HUES48 (cell line): Measurements from ENCODE around the gene OGDH.

Experiments
- H3K27ac ChIP-seq: one replicate; pipeline ENCODE4 v1.7.0; 2013; ENCODE audit warnings: low read depth, low read length, inconsistent platforms
- H3K27me3 ChIP-seq: 2 replicates; pipeline ENCODE4 v1.6.1; 2013; ENCODE audit warnings: mild to moderate bottlenecking, low read length; ENCODE audit not compliant: control insufficient read depth, insufficient read depth
- H3K36me3 ChIP-seq: 2 replicates; pipeline ENCODE4 v1.6.1; 2013; ENCODE audit warnings: low read length; ENCODE audit not compliant: control insufficient read depth, insufficient read depth
- H3K4me1 ChIP-seq: 2 replicates; pipeline ENCODE4 v1.6.1; 2013; ENCODE audit warnings: mild to moderate bottlenecking, low read length; ENCODE audit not compliant: control insufficient read depth, insufficient read depth
- H3K4me3 ChIP-seq: 2 replicates; pipeline ENCODE4 v1.5.1; 2013; ENCODE audit warnings: mild to moderate bottlenecking, low read depth, low read length
- H3K9ac ChIP-seq: 2 replicates; pipeline ENCODE4 v1.6.1; 2013; ENCODE audit warnings: mild to moderate bottlenecking, low read depth, low read length, moderate library complexity
- H3K9me3 ChIP-seq: 2 replicates; pipeline ENCODE4 v1.6.1; 2013; ENCODE audit warnings: low read length; ENCODE audit not compliant: control insufficient read depth, insufficient read depth

OGDH gene

GRCh38 chr7:44658979-44659378 is 52.6 kb downstream of the OGDH start:
- Histone ChIP-seq H3K4me1 (no peaks in the 10 kb centered on the region), H3K27ac (no peak overlapping the region), H3K27me3 (no peaks in the 10 kb centered on the region), H3K4me3 (no peak overlapping the region), H3K9ac (no peak overlapping the region), H3K9me3 (0 out of 2 replicates have a peak, but pooled peaks cover 11% of the 10 kb centered on the region), H3K36me3 (peaks cover 26% of the 10 kb centered on the region)

DNA sequence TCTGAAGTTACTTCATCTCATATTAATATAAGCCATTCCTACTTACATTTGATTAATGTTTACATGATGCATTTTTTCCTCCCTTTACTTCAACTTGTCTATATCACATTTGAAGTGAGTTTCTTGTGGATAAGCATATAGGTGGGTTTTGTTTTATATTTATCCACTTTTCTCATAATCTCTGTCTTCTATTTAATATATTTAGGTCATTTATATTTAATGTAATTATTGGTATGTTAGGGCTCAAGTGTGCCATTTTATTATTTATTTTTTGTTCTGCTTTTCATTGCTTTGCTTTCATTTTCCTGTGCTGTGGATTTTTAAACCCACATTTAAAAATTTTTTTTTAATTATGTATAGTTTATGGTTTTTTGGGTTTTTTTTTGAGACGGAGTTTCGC is 54.8 kb downstream of the OGDH start:
- 0 out of 2 replicates have a peak, but pooled peaks cover 11% of the 10 kb centered on the region for H3K9me3 ChIP-seq
- no peaks in the 10 kb centered on the region for H3K4me1 ChIP-seq
- H3K27ac ChIP-seq = no peak overlapping the region
- peaks cover 15% of the 10 kb centered on the region for H3K36me3 ChIP-seq
- no peak overlapping the region for H3K9ac ChIP-seq
- no peaks in the 10 kb centered on the region for H3K27me3 ChIP-seq
- H3K4me3 ChIP-seq = no peak overlapping the region

DNA sequence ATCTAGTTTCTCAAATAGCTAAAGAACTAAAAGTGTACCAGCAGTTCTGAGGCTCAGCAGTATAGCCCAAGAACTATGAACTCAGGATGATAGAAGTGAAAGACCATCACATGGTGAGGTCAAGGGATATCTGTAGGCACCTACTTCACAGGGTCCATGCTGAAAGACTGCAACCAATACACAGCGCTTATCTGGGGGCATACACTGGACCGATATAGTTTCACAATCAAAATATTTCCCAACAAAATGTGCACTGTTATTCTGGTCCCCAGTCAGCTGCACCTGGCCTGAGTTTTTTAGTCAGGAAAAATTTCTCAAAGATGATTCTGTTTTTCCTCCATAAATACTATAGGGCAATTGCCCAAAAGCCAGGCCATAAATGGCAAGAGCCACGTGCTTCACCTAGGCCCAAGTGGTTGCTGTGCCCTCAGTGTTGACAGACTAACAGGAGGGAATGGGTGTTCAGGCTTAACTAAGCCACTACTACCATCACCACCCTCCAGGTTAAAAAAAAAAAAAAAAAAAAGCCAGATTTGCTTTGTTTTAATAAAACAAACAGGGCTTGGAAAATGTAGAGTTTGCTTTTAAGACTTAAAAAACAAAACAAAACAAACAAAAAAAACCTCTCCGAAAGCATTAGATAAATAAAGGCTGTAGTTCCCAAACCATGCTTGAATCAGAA is 58.5 kb downstream of the OGDH start:
- Histone ChIP-seq H3K27me3 (no peaks in the 10 kb centered on the region), H3K27ac (no peak overlapping the region), H3K4me3 (no peak overlapping the region), H3K9ac (no peak overlapping the region), H3K9me3 (0 out of 2 replicates have a peak, but pooled peaks cover 6% of the 10 kb centered on the region), H3K36me3 (peaks cover 28% of the 10 kb centered on the region), H3K4me1 (no peaks in the 10 kb centered on the region)

DNA sequence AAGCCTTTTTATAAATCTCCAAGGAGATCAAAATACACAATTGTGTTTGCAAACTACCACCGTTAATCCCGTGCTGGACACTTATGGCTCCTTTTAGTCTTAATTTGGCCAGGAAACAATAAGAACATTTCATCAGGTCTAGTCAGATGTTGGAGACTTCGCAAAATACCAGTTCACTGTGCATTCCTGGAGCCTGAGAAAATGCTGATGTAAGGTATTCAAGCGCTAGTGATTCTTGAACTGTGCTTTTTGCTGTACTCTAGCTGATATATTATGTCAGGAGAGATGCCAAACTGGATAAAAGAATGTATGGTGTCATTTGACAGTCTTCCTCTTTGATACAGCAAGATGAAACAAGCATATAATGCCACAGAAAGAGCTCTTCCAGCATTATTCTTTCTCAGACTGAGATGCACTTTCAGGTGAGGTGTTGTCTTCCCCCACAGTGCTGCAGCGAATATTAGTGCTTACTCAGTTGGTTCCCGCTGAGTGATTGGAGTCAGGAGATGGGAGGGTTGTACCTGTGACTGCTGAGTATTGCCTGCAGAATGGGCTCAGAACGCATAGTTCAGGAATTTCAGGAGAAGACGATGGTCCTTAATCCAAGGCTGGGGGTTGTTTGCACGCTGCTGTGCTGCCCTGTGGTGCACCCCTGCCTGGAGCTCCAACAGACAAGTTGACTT is 59.2 kb downstream of the OGDH start:
- no peak overlapping the region for H3K27ac ChIP-seq
- peaks cover 28% of the 10 kb centered on the region for H3K36me3 ChIP-seq

GRCh38 chr7:44666566-44666965 is 60.1 kb downstream of the OGDH start:
- Histone ChIP-seq H3K27me3 (no peaks in the 10 kb centered on the region), H3K9ac (no peak overlapping the region), H3K27ac (no peak overlapping the region), H3K9me3 (no peaks in the 10 kb centered on the region), H3K36me3 (peaks cover 24% of the 10 kb centered on the region), H3K4me3 (no peak overlapping the region), H3K4me1 (no peaks in the 10 kb centered on the region)

More for the DNA sequence above, 59.2 kb downstream of the OGDH start:
- Histone ChIP-seq H3K4me3 (no peak overlapping the region), H3K27me3 (no peaks in the 10 kb centered on the region), H3K9me3 (0 out of 2 replicates have a peak, but pooled peaks cover 5% of the 10 kb centered on the region), H3K9ac (no peak overlapping the region), H3K4me1 (no peaks in the 10 kb centered on the region)

GRCh38 chr7:44667190-44667589 is 60.8 kb downstream of the OGDH start:
- Histone ChIP-seq H3K9me3 (no peaks in the 10 kb centered on the region), H3K27ac (no peak overlapping the region), H3K27me3 (no peaks in the 10 kb centered on the region), H3K9ac (no peak overlapping the region), H3K4me1 (no peaks in the 10 kb centered on the region), H3K36me3 (peaks cover 24% of the 10 kb centered on the region), H3K4me3 (no peak overlapping the region)

DNA sequence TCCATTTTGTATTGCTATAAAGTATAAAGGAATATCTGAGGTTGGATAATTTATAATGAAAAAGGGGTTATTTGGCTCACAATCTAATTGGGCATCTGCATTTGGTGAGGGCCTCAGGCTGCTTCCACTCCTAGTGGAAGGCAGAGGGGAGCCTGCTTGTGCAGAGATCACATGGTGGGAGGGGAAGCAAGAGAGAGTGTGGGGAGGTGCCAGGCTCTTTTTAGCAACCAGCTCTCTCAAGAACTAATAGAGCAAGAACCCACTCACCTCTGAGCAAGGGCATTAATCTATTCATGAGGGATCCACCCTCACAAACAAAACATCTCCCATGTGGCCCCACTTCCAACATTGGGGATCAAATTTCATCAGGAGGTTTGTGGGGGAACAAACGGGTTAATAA is 64.6 kb downstream of the OGDH start:
- Histone ChIP-seq H3K27me3 (no peaks in the 10 kb centered on the region), H3K9me3 (no peaks in the 10 kb centered on the region), H3K4me3 (no peak overlapping the region), H3K27ac (no peak overlapping the region), H3K36me3 (peaks cover 53% of the 10 kb centered on the region), H3K4me1 (no peaks in the 10 kb centered on the region), H3K9ac (no peak overlapping the region)

DNA sequence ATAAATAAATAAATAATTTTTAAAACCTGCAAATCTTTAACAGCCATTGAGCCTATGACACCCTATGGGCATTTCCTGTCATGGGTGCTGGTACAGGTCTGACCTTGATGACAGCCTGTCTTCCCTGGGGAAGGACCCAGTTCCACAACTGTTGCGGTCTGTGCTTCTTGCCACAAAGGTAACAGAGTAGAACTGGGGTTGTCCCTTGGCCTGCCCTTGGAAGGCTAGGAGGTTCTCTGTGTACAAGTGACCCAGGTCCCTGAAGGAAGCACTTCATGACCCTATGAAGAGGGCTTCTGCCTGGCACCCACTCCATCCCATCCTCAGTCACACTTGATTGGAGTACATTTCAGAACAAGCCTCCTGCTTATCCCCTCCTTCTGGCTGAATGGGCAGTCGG is 66.9 kb downstream of the OGDH start:
- peaks cover 41% of the 10 kb centered on the region for H3K36me3 ChIP-seq
- no peaks in the 10 kb centered on the region for H3K9me3 ChIP-seq
- no peak overlapping the region for H3K27ac ChIP-seq
- no peak overlapping the region for H3K4me3 ChIP-seq
- no peak overlapping the region for H3K9ac ChIP-seq
- no peaks in the 10 kb centered on the region for H3K27me3 ChIP-seq
- H3K4me1 ChIP-seq = no peaks in the 10 kb centered on the region

GRCh38 chr7:44673771-44674170 is 67.3 kb downstream of the OGDH start:
- Histone ChIP-seq H3K4me1 (no peaks in the 10 kb centered on the region), H3K27me3 (no peaks in the 10 kb centered on the region), H3K9ac (no peak overlapping the region), H3K4me3 (no peak overlapping the region), H3K36me3 (peaks cover 45% of the 10 kb centered on the region), H3K9me3 (no peaks in the 10 kb centered on the region), H3K27ac (no peak overlapping the region)

- Histone ChIP-seq H3K27ac (no peak overlapping the region), H3K27me3 (no peaks in the 10 kb centered on the region), H3K4me1 (no peaks in the 10 kb centered on the region), H3K9me3 (no peaks in the 10 kb centered on the region), H3K9ac (no peak overlapping the region; the same call in 1 of the 2 replicates), H3K4me3 (no peak overlapping the region), H3K36me3 (peaks cover 51% of the 10 kb centered on the region)
Measured at GRCh38 chr7:44674381-44674780, 68.0 kb downstream of the OGDH start.

- Histone ChIP-seq H3K36me3 (peaks cover 59% of the 10 kb centered on the region), H3K9ac (no peak overlapping the region), H3K27ac (no peak overlapping the region), H3K4me3 (no peak overlapping the region), H3K27me3 (no peaks in the 10 kb centered on the region), H3K9me3 (no peaks in the 10 kb centered on the region), H3K4me1 (no peaks in the 10 kb centered on the region)
Measured at GRCh38 chr7:44676776-44677175, 70.3 kb downstream of the OGDH start.
